Osteocyte (in vitro differentiated cells): ENCODE results near the gene FOXF2. TPM values are rescaled to one million over a fixed set of nuclear protein-coding genes. Genes with fewer than 3 reads are reported as not detected.

Experiments
- DNase-seq: peaks from one replicate; pipeline ENCODE4 v3.0.0; 2021; ENCODE audit warnings: mixed read lengths; ENCODE audit not compliant: unreplicated experiment; ENCODE audit errors: extremely low spot score
- H3K27ac Mint-ChIP-seq: one replicate; pipeline ENCODE4 v1.8.0; 2021; ENCODE audit warnings: mild to moderate bottlenecking, mixed read lengths; ENCODE audit not compliant: unreplicated experiment
- H3K27me3 Mint-ChIP-seq: one replicate; pipeline ENCODE4 v1.8.0; 2021; ENCODE audit warnings: mixed read lengths; ENCODE audit not compliant: unreplicated experiment
- H3K36me3 Mint-ChIP-seq: one replicate; pipeline ENCODE4 v1.8.0; 2021; ENCODE audit warnings: mixed read lengths; ENCODE audit not compliant: unreplicated experiment
- H3K4me1 Mint-ChIP-seq: one replicate; pipeline ENCODE4 v1.8.0; 2021; ENCODE audit warnings: mixed read lengths; ENCODE audit not compliant: unreplicated experiment
- H3K4me3 Mint-ChIP-seq: one replicate; pipeline ENCODE4 v1.8.0; 2021; ENCODE audit warnings: mild to moderate bottlenecking, moderate library complexity, mixed read lengths; ENCODE audit not compliant: unreplicated experiment
- H3K9me3 Mint-ChIP-seq: one replicate; pipeline ENCODE4 v1.8.0; 2021; ENCODE audit warnings: mixed read lengths; ENCODE audit not compliant: unreplicated experiment
- CTCF ChIP-seq: fragments of 200-600 bp; sonication (generic); IDR thresholded peaks from 2 replicates; pipeline ENCODE4 v1.5.0; 2021; ENCODE audit warnings: antibody characterized with exemption, mild to moderate bottlenecking, moderate library complexity
- total RNA-seq: library from RNA; stranded (reverse); gene quantifications from 2 replicates; pipeline ENCODE4 v1.2.1, GENCODE V29; 2021

Gene FOXF2
- total RNA-seq, 1 donor from 2014 or later, result 1.8 TPM

GRCh38 chr6:1363729-1364572, 25.4 kb upstream of the FOXF2 start:
- DNase-seq, result no peak
- Mint-ChIP-seq H3K4me1 (peaks cover 2% of the 10 kb centered on the region), H3K9me3 (no peaks in the 10 kb centered on the region), H3K27me3 (peaks cover 47% of the 10 kb centered on the region), H3K27ac (no peak overlapping the region), H3K4me3 (no peak overlapping the region), H3K36me3 (no peaks in the 10 kb centered on the region)
- peak; percentile 52 for TF ChIP-seq CTCF

- Mint-ChIP-seq H3K4me3 (no peak overlapping the region), H3K4me1 (peaks cover 2% of the 10 kb centered on the region), H3K27ac (no peak overlapping the region), H3K36me3 (no peaks in the 10 kb centered on the region), H3K27me3 (peaks cover 47% of the 10 kb centered on the region), H3K9me3 (no peaks in the 10 kb centered on the region)
- DNase-seq, result no peak
- no peak for TF ChIP-seq CTCF
Measured at GRCh38 chr6:1364791-1365190, 24.6 kb upstream of the FOXF2 start.

- peaks cover 50% of the 10 kb centered on the region for H3K27me3 Mint-ChIP-seq
- H3K4me1 Mint-ChIP-seq, result peaks cover 2% of the 10 kb centered on the region
- H3K27ac Mint-ChIP-seq, result no peak overlapping the region
Measured at GRCh38 chr6:1365686-1366085, 23.7 kb upstream of the FOXF2 start.

GRCh38 chr6:1367771-1368170, 21.6 kb upstream of the FOXF2 start:
- Mint-ChIP-seq H3K36me3 (no peaks in the 10 kb centered on the region), H3K27ac (no peak overlapping the region), H3K4me1 (peaks cover 2% of the 10 kb centered on the region)

More at GRCh38 chr6:1365686-1366085, 23.7 kb upstream of the FOXF2 start:
- no peak overlapping the region for H3K4me3 Mint-ChIP-seq
- H3K36me3 Mint-ChIP-seq, result no peaks in the 10 kb centered on the region
- DNase-seq, result no peak
- H3K9me3 Mint-ChIP-seq, result no peaks in the 10 kb centered on the region
- no peak for TF ChIP-seq CTCF

More at GRCh38 chr6:1367771-1368170, 21.6 kb upstream of the FOXF2 start:
- no peak for DNase-seq
- TF ChIP-seq CTCF, result no peak
- H3K9me3 Mint-ChIP-seq, result peaks cover 6% of the 10 kb centered on the region
- no peak overlapping the region for H3K4me3 Mint-ChIP-seq
- peaks cover 56% of the 10 kb centered on the region for H3K27me3 Mint-ChIP-seq
